NB4 (cell line): ENCODE data around the gene MORN1.
"Not testable (repeated sequence)": the region's sequence is repeated elsewhere in the genome, so short reads cannot be mapped to it uniquely, and the experiment has no call there.

Source experiments
- DNase-seq: peaks from one replicate; pipeline ENCODE4 v3.0.0; 2010; ENCODE audit warnings: low read depth
- H3K4me3 ChIP-seq: one replicate; pipeline ENCODE4 v1.5.1; 2011; ENCODE audit warnings: mild to moderate bottlenecking, low read depth, low read length, moderate library complexity
- CTCF ChIP-seq: IDR thresholded peaks from one replicate; pipeline ENCODE4 v1.5.1; 2012; ENCODE audit warnings: low read depth, low read length
- MAX ChIP-seq: IDR thresholded peaks from 2 replicates; pipeline ENCODE4 v1.6.1; 2011; ENCODE audit warnings: low read depth, low read length
- MYC ChIP-seq: IDR thresholded peaks from 2 replicates; pipeline ENCODE4 v1.6.1; 2011; ENCODE audit warnings: low read depth, low read length
- POLR2A ChIP-seq: IDR thresholded peaks from 2 replicates; pipeline ENCODE4 v1.6.1; 2011; ENCODE audit warnings: mild to moderate bottlenecking; ENCODE audit not compliant: insufficient read length; ENCODE audit errors: extremely low read depth

The MORN1 gene

GRCh38 chr1:2330035-2330434, 61.3 kb downstream of the MORN1 start:
- H3K4me3 ChIP-seq: no peak overlapping the region
- no peak for DNase-seq
- TF ChIP-seq MYC: no peak
- TF ChIP-seq MAX: no peak
- no peak for TF ChIP-seq POLR2A
- TF ChIP-seq CTCF: no peak

- TF ChIP-seq MAX (no peak), POLR2A (no peak), CTCF (no peak), MYC (no peak)
- H3K4me3 ChIP-seq: no peak overlapping the region
- DNase-seq: no peak
These were observed 62.5 kb downstream of the MORN1 start for GRCh38 chr1:2328676-2329455.

GRCh38 chr1:2327841-2328240, 63.5 kb downstream of the MORN1 start:
- no peak for TF ChIP-seq MAX
- no peak for TF ChIP-seq POLR2A
- no peak for TF ChIP-seq MYC
- TF ChIP-seq CTCF: no peak

GRCh38 chr1:2327162-2327561, 64.2 kb downstream of the MORN1 start:
- not testable (repeated sequence) for H3K4me3 ChIP-seq, DNase-seq

More at GRCh38 chr1:2327841-2328240, 63.5 kb downstream of the MORN1 start:
- DNase-seq: no peak
- H3K4me3 ChIP-seq: no peak overlapping the region

- TF ChIP-seq MYC (no peak), CTCF (no peak), POLR2A (no peak), MAX (no peak)
- DNase-seq: no peak
- no peak overlapping the region for H3K4me3 ChIP-seq
These were observed 64.8 kb downstream of the MORN1 start for GRCh38 chr1:2326524-2326923.

GRCh38 chr1:2324553-2325366, 66.6 kb downstream of the MORN1 start:
- TF ChIP-seq MAX (no peak), MYC (no peak), CTCF (no peak), POLR2A (no peak)
- H3K4me3 ChIP-seq: no peak overlapping the region
- DNase-seq: no peak
